Coronary artery (tissue), 2 donors: ENCODE data around the gene SEH1L.
A peak's percentile ranks its signal among the peaks of the same experiment; 100 is the strongest.

Experiments
- DNase-seq: peaks from one replicate; pipeline ENCODE4 v3.0.0-alpha.2; 2017; ENCODE audit warnings: low spot score
- H3K27ac ChIP-seq, 2 donors: fragments of 200-600 bp; sonication (generic); one replicate each; pipeline ENCODE4 v1.5.1; 2016 to 2019
- H3K4me3 ChIP-seq: fragments of 200-600 bp; sonication (generic); 2 replicates; pipeline ENCODE4 v1.5.1; 2016; ENCODE audit warnings: mild to moderate bottlenecking, moderate library complexity
- TF ChIP-seq, protein P1 (sequence below): fragments of 200-600 bp; sonication (generic); IDR thresholded peaks from one replicate; pipeline ENCODE4 v1.5.1; 2019; ENCODE audit warnings: antibody characterized with exemption

Gene SEH1L

DNA sequence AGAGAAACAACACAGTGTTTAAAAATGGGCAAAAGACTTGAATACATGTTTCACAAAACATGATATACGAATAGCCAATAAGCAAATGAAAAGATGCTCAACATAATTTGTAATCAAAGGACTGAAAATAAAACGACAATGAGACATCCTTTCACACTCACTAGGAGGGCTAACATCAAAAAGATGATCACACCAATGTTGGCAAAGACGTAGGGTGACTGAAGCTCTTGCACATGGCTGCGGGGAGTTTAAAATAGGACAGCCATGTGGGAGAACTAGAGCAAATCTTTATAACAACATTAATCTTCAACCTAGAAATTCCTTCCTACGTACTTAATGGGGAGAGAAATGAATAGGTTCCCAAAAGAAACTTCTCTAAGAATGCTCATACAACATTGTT, 19.2 kb upstream of the SEH1L start:
- H3K4me3 ChIP-seq: no peak overlapping the region
- TF ChIP-seq, protein P1, sequence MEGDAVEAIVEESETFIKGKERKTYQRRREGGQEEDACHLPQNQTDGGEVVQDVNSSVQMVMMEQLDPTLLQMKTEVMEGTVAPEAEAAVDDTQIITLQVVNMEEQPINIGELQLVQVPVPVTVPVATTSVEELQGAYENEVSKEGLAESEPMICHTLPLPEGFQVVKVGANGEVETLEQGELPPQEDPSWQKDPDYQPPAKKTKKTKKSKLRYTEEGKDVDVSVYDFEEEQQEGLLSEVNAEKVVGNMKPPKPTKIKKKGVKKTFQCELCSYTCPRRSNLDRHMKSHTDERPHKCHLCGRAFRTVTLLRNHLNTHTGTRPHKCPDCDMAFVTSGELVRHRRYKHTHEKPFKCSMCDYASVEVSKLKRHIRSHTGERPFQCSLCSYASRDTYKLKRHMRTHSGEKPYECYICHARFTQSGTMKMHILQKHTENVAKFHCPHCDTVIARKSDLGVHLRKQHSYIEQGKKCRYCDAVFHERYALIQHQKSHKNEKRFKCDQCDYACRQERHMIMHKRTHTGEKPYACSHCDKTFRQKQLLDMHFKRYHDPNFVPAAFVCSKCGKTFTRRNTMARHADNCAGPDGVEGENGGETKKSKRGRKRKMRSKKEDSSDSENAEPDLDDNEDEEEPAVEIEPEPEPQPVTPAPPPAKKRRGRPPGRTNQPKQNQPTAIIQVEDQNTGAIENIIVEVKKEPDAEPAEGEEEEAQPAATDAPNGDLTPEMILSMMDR: no peak
- no peak for DNase-seq

DNA sequence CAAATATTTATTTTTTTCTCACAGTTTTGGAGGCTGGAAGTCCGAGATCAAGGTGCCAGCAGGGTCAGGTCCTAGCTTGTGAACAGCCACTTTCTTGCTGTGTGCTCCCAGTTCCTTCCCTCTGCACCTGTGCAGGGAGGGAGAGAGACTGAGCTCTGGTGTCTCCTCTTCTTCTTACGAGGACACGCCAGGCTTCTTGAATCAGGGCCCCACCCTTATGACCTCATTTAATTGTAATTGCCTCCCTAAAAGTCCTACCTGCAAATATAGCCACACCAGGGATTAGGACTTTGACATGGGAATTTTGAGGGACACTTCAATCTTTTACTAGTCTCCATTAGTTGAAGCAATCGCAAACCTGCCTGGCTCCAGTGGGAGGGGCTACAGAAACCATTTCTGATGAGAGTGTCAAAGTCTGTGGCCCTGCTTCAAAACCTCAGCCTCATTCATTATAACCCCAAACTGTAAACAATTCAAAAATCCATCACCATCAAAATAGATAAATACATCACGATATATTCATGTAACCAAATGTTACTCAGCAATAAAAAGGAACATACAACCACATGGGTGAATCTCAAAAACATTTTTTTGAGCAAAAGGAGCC, 18.2 kb upstream of the SEH1L start:
- H3K4me3 ChIP-seq: no peak overlapping the region
- H3K27ac ChIP-seq: no peak overlapping the region
- DNase-seq: no peak
- TF ChIP-seq, protein P1: no peak

More for the DNA sequence above, 19.2 kb upstream of the SEH1L start:
- no peak overlapping the region for H3K27ac ChIP-seq

DNA sequence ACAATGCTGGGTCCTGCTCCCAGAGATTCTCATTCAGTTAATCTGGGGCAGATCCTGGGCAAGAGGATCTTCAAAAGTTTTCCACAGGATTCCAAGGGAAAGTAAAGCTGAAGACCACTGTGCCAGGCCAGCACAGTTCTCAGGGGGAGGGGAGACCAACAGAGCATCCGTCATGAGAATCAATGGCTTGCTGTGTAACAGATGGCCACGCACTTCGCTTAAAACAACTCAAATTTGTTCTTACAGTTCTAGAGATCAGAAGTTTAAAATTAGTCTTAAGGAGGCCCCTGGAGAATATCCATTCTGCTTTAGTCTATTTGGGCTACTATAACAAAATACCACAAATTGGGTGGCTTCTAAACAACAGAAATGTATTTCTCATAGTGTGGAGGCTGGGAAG, 17.4 kb upstream of the SEH1L start:
- Histone ChIP-seq H3K27ac (no peak overlapping the region), H3K4me3 (no peak overlapping the region)
- no peak for DNase-seq
- TF ChIP-seq, protein P1: no peak

DNA sequence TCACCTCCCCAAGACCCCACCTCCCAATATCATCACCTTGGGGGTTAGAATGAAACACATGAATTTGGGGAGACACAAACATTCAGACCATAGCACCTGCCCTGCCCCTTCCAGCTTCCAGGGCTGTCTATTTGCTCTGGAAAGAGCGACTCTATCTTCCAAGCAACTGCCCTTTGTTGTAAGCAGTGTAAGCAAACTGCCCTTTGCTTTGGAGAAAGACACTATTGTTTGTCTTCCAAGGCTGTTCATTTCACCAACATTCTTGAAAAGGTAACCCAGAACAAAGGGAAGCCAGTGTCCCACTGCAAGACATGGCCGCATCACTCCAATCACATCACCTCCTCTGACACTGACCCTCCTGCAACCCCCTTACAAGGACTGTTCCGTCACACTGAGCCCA, 16.9 kb upstream of the SEH1L start:
- DNase-seq: no peak
- Histone ChIP-seq H3K4me3 (no peak overlapping the region), H3K27ac (no peak overlapping the region)
- TF ChIP-seq, protein P1: no peak

DNA sequence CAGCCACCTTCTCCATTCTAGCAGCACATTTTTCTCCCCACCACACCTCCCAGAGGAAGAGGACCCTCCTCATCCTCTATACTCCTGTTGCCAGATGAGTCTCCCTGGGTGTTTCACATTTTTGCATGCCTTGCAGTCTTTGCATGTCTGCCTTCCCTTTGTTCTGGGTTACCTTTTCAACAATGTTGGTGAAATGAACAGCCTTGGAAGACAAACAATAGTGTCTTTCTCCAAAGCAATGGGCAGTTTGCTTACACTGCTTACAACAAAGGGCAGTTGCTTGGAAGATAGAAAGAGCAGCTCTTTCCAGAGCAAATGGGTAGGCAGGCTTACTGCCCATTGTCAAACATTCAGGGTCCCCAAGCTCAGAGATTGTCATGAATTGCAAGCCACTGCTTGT, 14.5 kb upstream of the SEH1L start:
- no peak for DNase-seq
- TF ChIP-seq, protein P1: no peak

DNA sequence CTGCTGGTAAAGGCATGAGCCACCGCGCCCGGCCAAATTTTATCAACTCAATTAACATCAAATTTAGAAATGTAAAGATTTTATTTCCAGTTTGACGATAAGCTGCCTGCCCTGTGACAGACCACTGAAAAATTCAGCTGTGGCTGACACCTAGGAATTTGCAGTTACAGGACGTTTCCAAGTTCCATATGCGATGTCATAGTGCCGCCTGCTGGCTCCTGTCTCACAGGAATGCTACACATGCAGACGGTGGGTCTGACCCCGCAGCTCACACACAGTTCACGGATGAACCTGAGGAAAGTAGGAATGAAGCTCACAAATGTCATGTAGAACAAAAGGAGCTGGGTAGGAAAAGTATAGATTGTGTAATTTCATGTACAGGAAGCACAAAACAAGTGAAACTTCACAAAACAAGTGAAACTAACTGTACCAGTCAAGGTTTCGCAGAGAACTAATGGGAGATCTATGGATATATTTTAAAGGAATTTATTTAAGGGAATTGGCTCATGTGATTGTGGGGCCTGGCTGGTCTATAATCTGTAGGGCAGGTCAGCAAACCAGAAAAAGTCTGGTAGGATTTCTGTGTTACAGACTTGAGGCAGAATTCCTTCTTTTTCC, 13.2 kb upstream of the SEH1L start:
- Histone ChIP-seq H3K27ac (no peak overlapping the region), H3K4me3 (peak overlapping the region; percentile 18)
- TF ChIP-seq, protein P1: peak; percentile 78
- peak; percentile 79 for DNase-seq

More for the DNA sequence above, 14.5 kb upstream of the SEH1L start:
- H3K27ac ChIP-seq: no peak overlapping the region
- H3K4me3 ChIP-seq: no peak overlapping the region

DNA sequence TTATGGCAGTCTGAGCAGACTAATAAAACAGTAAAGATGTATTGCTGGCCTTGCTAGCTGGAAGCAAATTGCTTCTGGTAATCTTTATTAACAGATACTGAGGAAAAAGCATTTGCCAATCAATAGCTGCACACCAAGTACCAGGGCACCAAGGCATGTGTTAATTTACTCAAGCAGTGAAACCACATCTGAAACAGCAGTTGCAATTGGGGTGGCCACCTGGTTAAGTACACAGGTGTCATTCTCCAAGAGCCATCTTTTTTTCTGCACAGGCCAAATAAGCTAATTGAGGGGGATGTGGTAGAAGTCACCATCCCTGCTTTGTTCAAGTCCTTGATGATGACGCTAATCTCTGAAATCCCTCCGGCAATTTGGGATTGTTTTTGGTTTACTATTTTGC, 8.6 kb upstream of the SEH1L start:
- TF ChIP-seq, protein P1: no peak
- no peak overlapping the region for H3K4me3 ChIP-seq
- no peak overlapping the region for H3K27ac ChIP-seq
- DNase-seq: no peak
